K562 (cell line): ENCODE measurements around the gene ZBTB48. TPM values are rescaled to one million over a fixed set of nuclear protein-coding genes. Genes with fewer than 3 reads are reported as not detected.

Source experiments
- ATAC-seq: fragments of 200-7000 bp; cut with Tn5 transposase; 3 replicates; pipeline ENCODE4 v1.9.1; 2020; ENCODE audit warnings: moderate library complexity
- BruUV-seq: library from RNA; stranded (reverse); fragments of 400-500 nt; replicated peaks from 2 replicates; lab custom pipeline; 2021; lab: Mats Ljungman, UMichigan
- CTCF ChIA-PET: fragments of 300-600 bp; formaldehyde crosslinking; extraction: SDS; loops from one replicate; lab custom pipeline; 2021; ENCODE audit warnings: low intra/inter-chr PET ratio; lab: Yijun Ruan, JAX
- POLR2A ChIA-PET: fragments of 300-600, 350-650 bp; sonication (Branson Sonifier 250); formaldehyde crosslinking; extraction: SDS; loops from one replicate; lab custom pipeline; 2021; ENCODE audit warnings: antibody characterized with exemption, inconsistent platforms; lab: Yijun Ruan, JAX
- DNase-seq, 4 experiments: peaks; one replicate each; pipeline versions ENCODE4 v3.0.0 to v3.0.0-alpha.2; 2011 to 2018; ENCODE audit warnings: low spot score in 3 of 4, mixed read lengths in 3 of 4; ENCODE audit errors: extremely low read depth in 1 of 4
- FAIRE-seq: peaks from 2 replicates; lab custom pipeline; 2011; peaks lifted over from hg19 to GRCh38; lab: Jason Lieb, UNC
- H2AFZ ChIP-seq: 2 replicates; pipeline ENCODE4 v1.6.0; 2011; ENCODE audit warnings: low read depth, low read length, control low read depth, inconsistent platforms
- H3K27ac ChIP-seq: fragments of 200-600 bp; 3 replicates; pipeline ENCODE4 v1.8.0; 2011; ENCODE audit warnings: low read depth, mild to moderate bottlenecking, control low read depth, inconsistent platforms, low read length, moderate library complexity, mixed read lengths; ENCODE audit errors: extremely low read depth
- H3K27me3 ChIP-seq, 2 experiments: fragments of 300-600 bp in 1 of 2; 2 replicates in 1 of 2; 3 replicates in 1 of 2; pipeline versions ENCODE4 v1.6.0 to v1.8.0; 2011; ENCODE audit warnings: inconsistent platforms in 2 of 2, low read length in 2 of 2, mild to moderate bottlenecking in 1 of 2, mixed read lengths in 1 of 2, moderate library complexity in 1 of 2; ENCODE audit not compliant: control insufficient read depth in 2 of 2, insufficient read depth in 2 of 2
- H3K36me3 ChIP-seq: fragments of 300-600 bp; 3 replicates; pipeline ENCODE4 v1.8.0; 2011; ENCODE audit warnings: mild to moderate bottlenecking, low read length, inconsistent platforms; ENCODE audit not compliant: control insufficient read depth, insufficient read depth
- H3K4me1 ChIP-seq, 2 experiments: fragments of 200-600 bp in 1 of 2; replicated peaks in 1 of 2; 2 replicates in 1 of 2; 3 replicates in 1 of 2; pipeline versions ENCODE4 v1.5.1 to v1.8.0; 2011; ENCODE audit warnings: inconsistent platforms in 2 of 2, low read length in 2 of 2, mild to moderate bottlenecking in 1 of 2, mixed read lengths in 1 of 2, moderate library complexity in 1 of 2; ENCODE audit not compliant: control insufficient read depth in 2 of 2, insufficient read depth in 2 of 2
- H3K4me2 ChIP-seq: 2 replicates; pipeline ENCODE4 v1.6.1; 2011; ENCODE audit warnings: low read length, control low read depth, inconsistent platforms, mixed read lengths; ENCODE audit not compliant: insufficient read depth
- H3K4me3 ChIP-seq: fragments of 200-600 bp; sonication (generic), shearing (Covaris generic); 2 replicates; pipeline ENCODE4 v1.5.1; 2016; ENCODE audit warnings: control low read depth, inconsistent platforms
- H3K79me2 ChIP-seq: fragments of 200-600 bp; 3 replicates; pipeline ENCODE4 v1.8.0; 2011; ENCODE audit warnings: low read length, inconsistent platforms; ENCODE audit not compliant: control insufficient read depth, insufficient read depth
- H3K9ac ChIP-seq, 2 experiments: 2 replicates each; pipeline versions ENCODE4 v1.6.0 to v1.6.1; 2011; ENCODE audit warnings: low read depth in 2 of 2, low read length in 2 of 2, control low read depth in 1 of 2, inconsistent platforms in 1 of 2, mild to moderate bottlenecking in 1 of 2, mixed read lengths in 1 of 2; ENCODE audit not compliant: insufficient read depth in 1 of 2
- H3K9me1 ChIP-seq: one replicate; pipeline ENCODE4 v1.6.0; 2011; ENCODE audit warnings: inconsistent platforms, mild to moderate bottlenecking, low read length, moderate library complexity; ENCODE audit not compliant: control insufficient read depth, insufficient read depth
- H3K9me3 ChIP-seq: replicated peaks from 2 replicates; pipeline ENCODE4 v1.5.1; 2011; ENCODE audit warnings: low read depth, low read length, inconsistent platforms; ENCODE audit not compliant: control insufficient read depth, insufficient read depth
- H4K20me1 ChIP-seq: replicated peaks from 2 replicates; pipeline ENCODE4 v1.6.1; 2011; ENCODE audit warnings: low read length, inconsistent platforms, mixed read lengths; ENCODE audit not compliant: control insufficient read depth, insufficient read depth
- CBX8 ChIP-seq: fragments of 200-600 bp; sonication (generic); IDR thresholded peaks from 2 replicates; pipeline ENCODE4 v1.6.1; 2012; ENCODE audit warnings: borderline replicate concordance, mixed run types, low read depth, mild to moderate bottlenecking, moderate library complexity, mixed read lengths, low read length, control low read depth, inconsistent platforms; ENCODE audit not compliant: poor library complexity, severe bottlenecking; ENCODE audit errors: extremely low read depth
- CREM ChIP-seq: IDR thresholded peaks from 2 replicates; pipeline ENCODE4 v1.6.1; 2014; ENCODE audit warnings: antibody characterized with exemption, low read depth
- KAT7 ChIP-seq: sonication (generic); formaldehyde crosslinking; IDR thresholded peaks from 2 replicates; pipeline ENCODE4 v1.8.0; 2022; ENCODE audit warnings: missing genetic modification reagents, mild to moderate bottlenecking, borderline replicate concordance
- KDM1A ChIP-seq, 2 experiments: fragments of 450-650 bp; IDR thresholded peaks; 2 replicates each; pipeline ENCODE4 v1.6.1; 2016; ENCODE audit warnings: mild to moderate bottlenecking in 2 of 2
- NEUROD1 ChIP-seq: fragments of 150-350 bp; IDR thresholded peaks from 2 replicates; pipeline ENCODE4 v1.6.1; 2014; ENCODE audit warnings: borderline replicate concordance, low read length, low read depth; ENCODE audit not compliant: partially characterized antibody
- ZBTB1 ChIP-seq: sonication (generic); formaldehyde crosslinking; IDR thresholded peaks from 2 replicates; pipeline ENCODE4 v1.8.1; 2023; ENCODE audit warnings: missing genetic modification reagents, low read depth, mild to moderate bottlenecking, borderline replicate concordance
- ZNF79 ChIP-seq: fragments of 250-450 bp; sonication (Bioruptor Pico); IDR thresholded peaks from 2 replicates; pipeline ENCODE4 v1.4.0; 2020; ENCODE audit warnings: low read depth, mild to moderate bottlenecking, moderate library complexity
- WGBS: fragments of 100-300 bp; shearing (Covaris generic); methylation state at CpG from one replicate; pipeline ENCODE4 v1.1.6; 2016; ENCODE audit warnings: low coverage, mixed read lengths; ENCODE audit not compliant: insufficient coverage; ENCODE audit errors: missing lambda C conversion rate; 5-methylcytosine and 5-hydroxymethylcytosine counted together
- in situ Hi-C: fragments of 300-500 bp; cut with MboI; formaldehyde crosslinking; loops from 4 replicates; pipeline ENCODE4 v1.15.0; 2018; ENCODE audit warnings: inconsistent platforms, mixed read lengths
- intact Hi-C: fragments of 100-400 bp; cut with micrococcal nuclease; formaldehyde crosslinking; loops from 2 replicates; pipeline ENCODE4 v1.14.2; 2022
- polyA plus RNA-seq, 8 experiments: library from polyadenylated mRNA; depleted of rRNA in 4 of 8; stranded (reverse) in 5 of 8; unstranded in 3 of 8; fragments of >200 nt; fragmentation: Nextera tagmentation in 2 of 8; fragmentation: Illumina TruSeq in 1 of 8; extraction: Ambion mirVana in 2 of 8; extraction: Trizol in 1 of 8; gene quantifications; 2 replicates each; pipeline versions ENCODE4 v1.2.1 to v1.2.3, GENCODE V29; 2011 to 2014; ENCODE audit warnings: inconsistent platforms in 1 of 8, missing spikeins in 1 of 8
- total RNA-seq, 7 experiments: library from RNA; depleted of rRNA in 6 of 7; stranded (reverse); fragments of >200 nt in 6 of 7; fragmentation: Illumina TruSeq in 2 of 7; extraction: Trizol in 2 of 7; gene quantifications; 2 replicates each; pipeline versions ENCODE4 v1.2.1 to v1.2.3, GENCODE V29; 2011 to 2021; ENCODE audit warnings: low replicate concordance in 1 of 7
- TF ChIP-seq, protein P1 (sequence below): sonication (generic); formaldehyde crosslinking; IDR thresholded peaks from 2 replicates; pipeline ENCODE4 v1.8.1; 2022; ENCODE audit warnings: missing genetic modification reagents
- TF ChIP-seq, protein P2 (sequence below): fragments of 450-650 bp; IDR thresholded peaks from 2 replicates; pipeline ENCODE4 v1.6.1; 2017; ENCODE audit warnings: antibody characterized with exemption, mild to moderate bottlenecking

Gene ZBTB48
- total and polyA plus RNA-seq, 9 of the 15 experiments (the other 6 are each of a cell fraction or from before 2014, with no cell fraction given): 1.9 to 66.9 (median 29.5) TPM

DNA sequence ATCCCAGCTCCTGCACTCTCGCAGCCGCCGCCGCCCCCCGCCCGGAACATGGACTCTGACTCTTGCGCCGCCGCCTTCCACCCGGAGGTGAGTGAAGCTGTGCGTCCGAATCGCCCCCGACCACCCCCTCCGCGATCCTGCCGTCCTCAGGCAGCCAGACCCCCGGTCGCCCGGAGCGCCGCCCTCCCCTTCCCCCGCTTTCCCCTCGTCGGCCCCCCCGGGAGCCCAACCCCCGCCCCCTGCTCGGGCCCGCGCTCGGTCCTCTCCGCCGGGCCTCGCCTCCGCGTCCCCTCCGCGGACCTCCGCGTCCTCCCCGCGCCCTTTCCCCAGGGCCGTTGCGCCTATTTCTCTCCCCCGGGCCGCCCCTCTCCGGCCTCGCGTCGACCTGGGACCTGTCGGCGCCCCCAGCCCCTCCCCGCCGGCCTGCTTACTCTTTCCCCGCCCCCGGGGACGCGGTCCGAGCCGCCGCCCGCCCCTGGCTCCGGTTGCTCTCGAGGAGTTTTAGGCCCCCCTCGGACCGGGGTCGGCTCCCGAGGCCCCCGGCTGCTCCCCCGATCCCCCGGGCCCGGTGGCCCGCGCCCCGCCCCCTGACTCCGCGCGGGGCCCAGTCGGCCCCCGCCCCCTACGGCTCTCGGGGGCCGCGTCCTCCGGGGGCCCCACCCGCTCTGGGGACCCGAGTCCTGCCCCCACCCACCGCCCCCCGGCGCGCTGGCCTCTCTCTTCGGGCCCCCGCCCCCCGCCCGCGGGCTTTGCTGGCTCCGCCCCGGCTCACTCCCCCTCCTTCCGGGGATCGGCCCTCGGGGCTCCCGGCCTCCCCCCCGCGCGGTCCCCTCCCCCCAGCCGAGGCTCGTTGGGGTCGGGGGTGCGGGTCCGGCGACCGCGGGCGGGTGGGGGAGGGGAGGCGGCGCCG lies 34.5 kb downstream of the ZBTB48 start (continued):
- TF ChIP-seq KDM1A (IDR thresholded peaks at IDR 0.05) (no peak), ZNF79 (CRISPR knock-in tag) (no peak), CREM (peak; percentile 1; the same call in 1 of the 2 replicates), CBX8 (no peak)
- TF ChIP-seq, protein P1, sequence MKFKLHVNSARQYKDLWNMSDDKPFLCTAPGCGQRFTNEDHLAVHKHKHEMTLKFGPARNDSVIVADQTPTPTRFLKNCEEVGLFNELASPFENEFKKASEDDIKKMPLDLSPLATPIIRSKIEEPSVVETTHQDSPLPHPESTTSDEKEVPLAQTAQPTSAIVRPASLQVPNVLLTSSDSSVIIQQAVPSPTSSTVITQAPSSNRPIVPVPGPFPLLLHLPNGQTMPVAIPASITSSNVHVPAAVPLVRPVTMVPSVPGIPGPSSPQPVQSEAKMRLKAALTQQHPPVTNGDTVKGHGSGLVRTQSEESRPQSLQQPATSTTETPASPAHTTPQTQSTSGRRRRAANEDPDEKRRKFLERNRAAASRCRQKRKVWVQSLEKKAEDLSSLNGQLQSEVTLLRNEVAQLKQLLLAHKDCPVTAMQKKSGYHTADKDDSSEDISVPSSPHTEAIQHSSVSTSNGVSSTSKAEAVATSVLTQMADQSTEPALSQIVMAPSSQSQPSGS (CRISPR knock-in tag): no peak

DNA sequence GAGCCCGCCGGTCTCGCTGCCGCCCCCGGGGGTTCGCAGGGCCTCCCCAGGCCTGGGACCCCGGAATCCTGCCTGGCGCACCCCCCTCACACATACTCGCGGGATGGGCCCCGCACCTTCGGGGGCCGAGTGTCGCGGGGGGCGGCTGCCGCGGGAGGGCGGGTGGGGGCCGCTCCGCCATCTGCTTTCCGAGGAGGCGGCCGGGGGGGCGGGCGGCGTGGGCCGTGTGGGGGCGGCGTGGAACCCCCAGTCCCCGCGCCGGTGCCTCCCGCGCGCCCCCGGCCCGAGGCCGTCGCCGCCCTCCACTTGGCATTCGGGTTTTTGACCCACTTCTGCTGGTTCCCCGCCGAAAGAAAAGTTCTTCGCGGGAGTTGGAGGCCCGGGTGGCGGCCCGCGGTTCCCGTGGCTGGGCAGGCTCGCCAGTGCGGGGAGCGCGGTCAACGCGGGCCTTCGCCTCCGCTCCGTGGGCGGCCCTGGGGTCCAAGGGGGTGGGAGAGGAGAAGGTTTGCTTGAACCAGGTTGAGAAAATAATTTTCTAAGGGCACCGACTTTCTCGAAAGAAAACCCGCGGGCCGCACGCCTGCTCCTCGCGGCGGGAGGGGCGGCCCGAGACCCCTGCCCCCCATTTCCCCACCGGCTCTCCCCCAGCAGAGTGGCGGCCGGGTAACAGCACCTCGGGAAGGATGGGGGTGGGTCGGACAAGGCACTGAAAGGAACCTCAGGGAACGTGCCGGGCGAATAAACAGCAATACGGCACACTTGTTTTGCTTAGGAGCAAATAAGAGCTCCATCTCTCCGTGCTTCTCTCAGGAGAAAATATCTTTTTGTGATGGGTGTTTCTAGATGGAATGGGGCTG lies 35.4 kb downstream of the ZBTB48 start:
- intact Hi-C loops: no loop called here
- TF ChIP-seq ZBTB1 (peak; percentile 70), NEUROD1 (no peak), KAT7 (CRISPR knock-in tag) (no peak)
- TF ChIP-seq, protein P2, sequence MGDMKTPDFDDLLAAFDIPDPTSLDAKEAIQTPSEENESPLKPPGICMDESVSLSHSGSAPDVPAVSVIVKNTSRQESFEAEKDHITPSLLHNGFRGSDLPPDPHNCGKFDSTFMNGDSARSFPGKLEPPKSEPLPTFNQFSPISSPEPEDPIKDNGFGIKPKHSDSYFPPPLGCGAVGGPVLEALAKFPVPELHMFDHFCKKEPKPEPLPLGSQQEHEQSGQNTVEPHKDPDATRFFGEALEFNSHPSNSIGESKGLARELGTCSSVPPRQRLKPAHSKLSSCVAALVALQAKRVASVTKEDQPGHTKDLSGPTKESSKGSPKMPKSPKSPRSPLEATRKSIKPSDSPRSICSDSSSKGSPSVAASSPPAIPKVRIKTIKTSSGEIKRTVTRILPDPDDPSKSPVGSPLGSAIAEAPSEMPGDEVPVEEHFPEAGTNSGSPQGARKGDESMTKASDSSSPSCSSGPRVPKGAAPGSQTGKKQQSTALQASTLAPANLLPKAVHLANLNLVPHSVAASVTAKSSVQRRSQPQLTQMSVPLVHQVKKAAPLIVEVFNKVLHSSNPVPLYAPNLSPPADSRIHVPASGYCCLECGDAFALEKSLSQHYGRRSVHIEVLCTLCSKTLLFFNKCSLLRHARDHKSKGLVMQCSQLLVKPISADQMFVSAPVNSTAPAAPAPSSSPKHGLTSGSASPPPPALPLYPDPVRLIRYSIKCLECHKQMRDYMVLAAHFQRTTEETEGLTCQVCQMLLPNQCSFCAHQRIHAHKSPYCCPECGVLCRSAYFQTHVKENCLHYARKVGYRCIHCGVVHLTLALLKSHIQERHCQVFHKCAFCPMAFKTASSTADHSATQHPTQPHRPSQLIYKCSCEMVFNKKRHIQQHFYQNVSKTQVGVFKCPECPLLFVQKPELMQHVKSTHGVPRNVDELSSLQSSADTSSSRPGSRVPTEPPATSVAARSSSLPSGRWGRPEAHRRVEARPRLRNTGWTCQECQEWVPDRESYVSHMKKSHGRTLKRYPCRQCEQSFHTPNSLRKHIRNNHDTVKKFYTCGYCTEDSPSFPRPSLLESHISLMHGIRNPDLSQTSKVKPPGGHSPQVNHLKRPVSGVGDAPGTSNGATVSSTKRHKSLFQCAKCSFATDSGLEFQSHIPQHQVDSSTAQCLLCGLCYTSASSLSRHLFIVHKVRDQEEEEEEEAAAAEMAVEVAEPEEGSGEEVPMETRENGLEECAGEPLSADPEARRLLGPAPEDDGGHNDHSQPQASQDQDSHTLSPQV: no peak

More for the DNA sequence above, 35.4 kb downstream of the ZBTB48 start:
- H3K4me2 ChIP-seq: peak overlapping the region; percentile 83
- H4K20me1 ChIP-seq: peaks cover 19% of the 10 kb centered on the region
- peak overlapping the region; percentile 97 for H3K4me3 ChIP-seq
- H3K9me1 ChIP-seq: peaks cover 3% of the 10 kb centered on the region
- peak overlapping the region; percentile 93 for H3K27ac ChIP-seq
- POLR2A ChIA-PET: interaction anchor here (0.6 to 1.7 kb wide), 12 partner anchors 9 to 63 kb away, joined by 3 to 11 read pairs (median 4); partner anchors contain the start of genes NOL9, TAS1R1 and THAP3
- H3K4me1 ChIP-seq: peaks cover 14 to 39% of the 10 kb centered on the region in 2 experiments
- ATAC-seq: no peak
- BruUV-seq: no TSS peak
- peaks cover 79% of the 10 kb centered on the region for H3K79me2 ChIP-seq
- peak in 1 of 4 experiments; percentile 41 for DNase-seq
- in situ Hi-C loops: no loop called here
- H2AFZ ChIP-seq: no peak overlapping the region
- peak overlapping the region; percentile 73 to 97 for H3K9ac ChIP-seq
- H3K36me3 ChIP-seq: peaks cover 40% of the 10 kb centered on the region; the same call in 2 of the 3 replicates
- 1% methylated on average over 50 of the region's 82 CpGs for WGBS
- CTCF ChIA-PET: no interaction called here
- no peak for FAIRE-seq
- no peaks in the 10 kb centered on the region for H3K27me3 ChIP-seq
- no peaks in the 10 kb centered on the region for H3K9me3 ChIP-seq
